Left ventricle myocardium inferior (tissue), 1 donor: ENCODE measurements around the gene ACTR1A. TPM values are rescaled to one million over a fixed set of nuclear protein-coding genes. Genes with fewer than 3 reads are reported as not detected.
"Not testable (repeated sequence)": the region's sequence is repeated elsewhere in the genome, so short reads cannot be mapped to it uniquely, and the experiment has no call there.

ENCODE experiments used
- DNase-seq: peaks from one replicate; pipeline ENCODE4 v3.0.0-alpha.2; 2020
- H3K27ac ChIP-seq: fragments of 200-600 bp; replicated peaks from 2 replicates; pipeline ENCODE4 v1.8.0; 2021
- H3K27me3 ChIP-seq: fragments of 200-600 bp; 2 replicates; pipeline ENCODE4 v1.8.0; 2021; ENCODE audit warnings: low read depth
- H3K36me3 ChIP-seq: fragments of 200-600 bp; 2 replicates; pipeline ENCODE4 v1.8.0; 2021
- H3K4me1 ChIP-seq: fragments of 200-600 bp; 2 replicates; pipeline ENCODE4 v1.8.0; 2021
- H3K4me3 ChIP-seq: fragments of 200-600 bp; 2 replicates; pipeline ENCODE4 v1.8.0; 2021; ENCODE audit warnings: mild to moderate bottlenecking, moderate library complexity
- H3K9me3 ChIP-seq: fragments of 200-600 bp; replicated peaks from 2 replicates; pipeline ENCODE4 v1.8.0; 2021
- CTCF ChIP-seq: fragments of 200-600 bp; IDR thresholded peaks from 2 replicates; pipeline ENCODE4 v1.8.0; 2021; ENCODE audit warnings: antibody characterized with exemption, mild to moderate bottlenecking, borderline replicate concordance
- intact Hi-C: fragments of 100-400 bp; cut with micrococcal nuclease; formaldehyde crosslinking; loops from one replicate; pipeline ENCODE4 v1.11.0; 2022
- total RNA-seq: library from RNA; stranded (reverse); fragmentation: NEBNext Ultra II Directional; extraction: Animal tissue kit (Norgen Biotek cat#: 25700); gene quantifications from one replicate; pipeline ENCODE4 v1.2.1, GENCODE V29; 2021
- donor health status: DM: no; HTN: yes; CAD: no; lungs with severe emphysema.

ACTR1A gene
- total RNA-seq, 1 donor from 2014 or later, result 103 TPM

- H3K9me3 ChIP-seq, result no peaks in the 10 kb centered on the region
- intact Hi-C loops, result loop anchor here (10.0 kb wide), 1 partner anchor 83 kb away; no protein-coding TSS in a partner anchor
- H3K27me3 ChIP-seq, result no peaks in the 10 kb centered on the region
- peak overlapping the region; percentile 93 for H3K4me3 ChIP-seq
- TF ChIP-seq CTCF, result no peak
- H3K27ac ChIP-seq, result peak overlapping the region; percentile 96
- peaks cover 76% of the 10 kb centered on the region for H3K4me1 ChIP-seq
- DNase-seq, result peak; percentile 99
- H3K36me3 ChIP-seq, result no peaks in the 10 kb centered on the region
Observed at GRCh38 chr10:102502029-102502336, 529 bp downstream of the ACTR1A start.

- TF ChIP-seq CTCF, result no peak
- DNase-seq, result no peak
- peaks cover 78% of the 10 kb centered on the region for H3K4me1 ChIP-seq
- H3K9me3 ChIP-seq, result no peaks in the 10 kb centered on the region
- peak overlapping the region; percentile 96 for H3K27ac ChIP-seq
- intact Hi-C loops, result loop anchor here (10.0 kb wide), 1 partner anchor 83 kb away; no protein-coding TSS in a partner anchor
- no peaks in the 10 kb centered on the region for H3K36me3 ChIP-seq
- no peaks in the 10 kb centered on the region for H3K27me3 ChIP-seq
- peak overlapping the region; percentile 93 for H3K4me3 ChIP-seq
Observed at GRCh38 chr10:102501201-102502028, 1.1 kb downstream of the ACTR1A start.

- H3K27me3 ChIP-seq, H3K9me3 ChIP-seq, H3K36me3 ChIP-seq, DNase-seq: not testable (repeated sequence)
- peak overlapping the region; percentile 96 for H3K27ac ChIP-seq
- H3K4me3 ChIP-seq, result peak overlapping the region; percentile 93
- intact Hi-C loops, result loop anchor here (10.0 kb wide), 1 partner anchor 84 kb away; no protein-coding TSS in a partner anchor
- H3K4me1 ChIP-seq, result peaks cover 85% of the 10 kb centered on the region
Observed at GRCh38 chr10:102500686-102501085, 1.8 kb downstream of the ACTR1A start.

- no peaks in the 10 kb centered on the region for H3K9me3 ChIP-seq
- no peak overlapping the region for H3K4me3 ChIP-seq
- DNase-seq, result no peak
- H3K27ac ChIP-seq, result peak overlapping the region; percentile 28
- H3K36me3 ChIP-seq, result peaks cover 6% of the 10 kb centered on the region
- intact Hi-C loops, result no loop called here
- peaks cover 80% of the 10 kb centered on the region for H3K4me1 ChIP-seq
- no peaks in the 10 kb centered on the region for H3K27me3 ChIP-seq
- TF ChIP-seq CTCF, result no peak
Observed at GRCh38 chr10:102499356-102499755, 3.2 kb downstream of the ACTR1A start.

GRCh38 chr10:102497545-102497944, 5.0 kb downstream of the ACTR1A start:
- no peaks in the 10 kb centered on the region for H3K27me3 ChIP-seq
- no peak for TF ChIP-seq CTCF
- no peaks in the 10 kb centered on the region for H3K9me3 ChIP-seq
- DNase-seq, result no peak
- intact Hi-C loops, result no loop called here
- peaks cover 6% of the 10 kb centered on the region for H3K36me3 ChIP-seq
- no peak overlapping the region for H3K27ac ChIP-seq
- no peak overlapping the region for H3K4me3 ChIP-seq
- peaks cover 85% of the 10 kb centered on the region for H3K4me1 ChIP-seq

GRCh38 chr10:102493771-102494170, 8.7 kb downstream of the ACTR1A start:
- peaks cover 77% of the 10 kb centered on the region for H3K4me1 ChIP-seq
- intact Hi-C loops, result no loop called here
- H3K4me3 ChIP-seq, result no peak overlapping the region
- TF ChIP-seq CTCF, result no peak
- peak overlapping the region; percentile 83 for H3K27ac ChIP-seq
- H3K27me3 ChIP-seq, result no peaks in the 10 kb centered on the region
- H3K9me3 ChIP-seq, result no peaks in the 10 kb centered on the region
- no peak for DNase-seq
- H3K36me3 ChIP-seq, result peaks cover 25% of the 10 kb centered on the region
